ENCODE data around the gene DMD.

Gene DMD

GRCh38 chrX:33014086-33014485, 197.3 kb downstream of the DMD start:
- no peak for DNase-seq

GRCh38 chrX:33001107-33001506, 210.2 kb downstream of the DMD start:
- DNase-seq = no peak

- DNase-seq = no peak
These were observed 212.6 kb downstream of the DMD start for GRCh38 chrX:32998776-32999175.

- DNase-seq = no peak
These were observed 215.9 kb downstream of the DMD start for GRCh38 chrX:32995427-32995826.

GRCh38 chrX:32987142-32987541, 224.2 kb downstream of the DMD start:
- DNase-seq = no peak

GRCh38 chrX:32985544-32985943, 225.8 kb downstream of the DMD start:
- DNase-seq = no peak

- no peak for DNase-seq
These were observed 244.5 kb downstream of the DMD start for GRCh38 chrX:32966821-32967355.

- no peak for DNase-seq
These were observed 257.2 kb downstream of the DMD start for GRCh38 chrX:32954125-32954524.

- no peak for DNase-seq
These were observed 263.2 kb downstream of the DMD start for GRCh38 chrX:32948130-32948529.

- DNase-seq = no peak
These were observed 274.3 kb downstream of the DMD start for GRCh38 chrX:32937043-32937442.

GRCh38 chrX:32933548-32933947, 277.8 kb downstream of the DMD start:
- DNase-seq = no peak

- no peak for DNase-seq
These were observed 282.3 kb downstream of the DMD start for GRCh38 chrX:32929040-32929439.

GRCh38 chrX:32896088-32896487, 315.3 kb downstream of the DMD start:
- DNase-seq = no peak

- no peak for DNase-seq
These were observed 316.7 kb downstream of the DMD start for GRCh38 chrX:32894679-32895078.

- no peak for DNase-seq
These were observed 317.6 kb downstream of the DMD start for GRCh38 chrX:32893751-32894150.

- no peak for DNase-seq
These were observed 333.8 kb downstream of the DMD start for GRCh38 chrX:32877592-32877991.

- DNase-seq = no peak
These were observed 336.5 kb downstream of the DMD start for GRCh38 chrX:32874839-32875238.

GRCh38 chrX:32873786-32874185, 337.6 kb downstream of the DMD start:
- no peak for DNase-seq

- no peak for DNase-seq
These were observed 339.7 kb downstream of the DMD start for GRCh38 chrX:32871636-32872035.

GRCh38 chrX:32868524-32868895, 342.8 kb downstream of the DMD start:
- DNase-seq = no peak

GRCh38 chrX:32867781-32868523, 343.4 kb downstream of the DMD start:
- DNase-seq = no peak

GRCh38 chrX:32852203-32852602, 359.1 kb downstream of the DMD start:
- no peak for DNase-seq

GRCh38 chrX:32851556-32851955, 359.8 kb downstream of the DMD start:
- DNase-seq = no peak

GRCh38 chrX:32847921-32848320, 363.4 kb downstream of the DMD start:
- no peak for DNase-seq

GRCh38 chrX:32842053-32842452, 369.3 kb downstream of the DMD start:
- DNase-seq = no peak

Measured in EL (cell line).